Measurements from ENCODE around the gene STK36.

The STK36 gene

DNA sequence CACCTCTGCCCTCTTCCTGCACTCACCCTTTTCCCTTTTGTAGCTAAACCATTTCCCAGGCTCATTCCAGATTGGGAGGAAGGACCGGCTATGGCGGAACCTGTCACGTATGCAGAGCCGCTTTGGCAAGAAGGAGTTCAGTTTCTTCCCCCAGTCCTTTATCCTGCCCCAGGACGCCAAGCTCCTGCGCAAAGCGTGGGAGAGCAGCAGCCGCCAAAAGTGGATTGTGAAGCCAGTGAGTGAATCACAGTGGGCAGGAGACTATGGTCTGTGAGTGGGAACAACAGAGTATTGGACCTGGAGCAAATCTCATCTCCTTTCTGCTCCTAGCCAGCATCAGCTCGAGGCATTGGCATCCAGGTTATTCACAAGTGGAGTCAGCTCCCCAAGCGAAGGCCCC, 75.1 kb downstream of the STK36 start:
- H3K9ac ChIP-seq (ENCODE audit: insufficient read length, low read depth) = no peak overlapping the region
- no peak overlapping the region for H3K4me3 ChIP-seq (ENCODE audit: insufficient read length, low read depth)
- peaks cover 84% of the 10 kb centered on the region for H3K36me3 ChIP-seq (ENCODE audit: insufficient read depth, insufficient read length, low read length)
- TF ChIP-seq ZNF274 (IDR thresholded peaks at IDR 0.05; ENCODE audit: low read depth, low read length) = no peak
- no peak for TF ChIP-seq SUZ12 (IDR thresholded peaks at IDR 0.05; ENCODE audit: extremely low read depth, insufficient read depth, insufficient read length)
- no peak for TF ChIP-seq YY1 (IDR thresholded peaks at IDR 0.05; ENCODE audit: insufficient read depth, insufficient read length)
- no peaks in the 10 kb centered on the region for H3K9me3 ChIP-seq (ENCODE audit: insufficient read depth, low read length)
- peaks cover 2% of the 10 kb centered on the region for H3K4me1 ChIP-seq (ENCODE audit: insufficient read depth, insufficient read length)
- no peaks in the 10 kb centered on the region for H3K27me3 ChIP-seq (ENCODE audit: insufficient read depth, insufficient read length)
- no peak for DNase-seq (ENCODE audit: low read depth, low spot score)

DNA sequence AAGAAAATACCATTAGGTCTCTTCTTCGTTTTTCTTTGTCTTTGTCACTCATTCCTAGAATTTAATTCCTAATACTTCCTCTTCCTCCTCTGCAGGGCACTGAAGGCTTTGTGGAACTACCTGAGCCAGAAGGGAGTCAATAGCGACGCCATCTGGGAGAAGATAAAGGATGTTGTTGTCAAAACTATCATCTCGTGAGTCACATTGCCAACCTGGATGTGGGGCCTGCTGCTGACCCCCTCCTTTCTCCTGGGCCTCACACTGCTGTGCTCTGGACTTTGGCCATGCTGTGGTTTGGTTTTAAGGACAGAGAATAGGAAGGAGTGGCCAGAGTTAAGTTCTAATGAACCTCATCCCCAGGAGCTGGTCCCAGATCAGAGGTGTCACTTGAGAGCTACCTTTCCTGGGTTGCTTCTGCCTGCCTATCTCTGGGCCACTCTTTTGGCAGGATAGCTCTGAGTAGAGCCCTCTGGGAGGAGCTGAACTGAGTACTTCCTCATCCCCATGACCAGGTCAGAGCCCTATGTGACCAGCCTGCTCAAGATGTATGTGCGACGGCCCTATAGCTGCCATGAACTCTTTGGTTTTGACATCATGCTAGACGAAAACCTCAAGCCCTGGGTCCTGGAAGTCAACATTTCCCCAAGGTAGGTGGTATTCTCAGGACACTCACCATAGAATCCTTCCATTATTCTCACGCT, 77.0 kb downstream of the STK36 start:
- Histone ChIP-seq H3K9me3 (ENCODE audit: insufficient read depth, low read length) (no peaks in the 10 kb centered on the region), H3K27me3 (ENCODE audit: insufficient read depth, insufficient read length) (no peaks in the 10 kb centered on the region), H3K36me3 (ENCODE audit: insufficient read depth, insufficient read length, low read length) (peaks cover 96% of the 10 kb centered on the region), H3K4me1 (ENCODE audit: insufficient read depth, insufficient read length) (peaks cover 2% of the 10 kb centered on the region), H3K9ac (ENCODE audit: insufficient read length, low read depth) (no peak overlapping the region), H3K4me3 (ENCODE audit: insufficient read length, low read depth) (no peak overlapping the region)
- DNase-seq (ENCODE audit: low read depth, low spot score) = no peak
- TF ChIP-seq YY1 (IDR thresholded peaks at IDR 0.05; ENCODE audit: insufficient read depth, insufficient read length) (no peak), SUZ12 (IDR thresholded peaks at IDR 0.05; ENCODE audit: extremely low read depth, insufficient read depth, insufficient read length) (no peak), ZNF274 (IDR thresholded peaks at IDR 0.05; ENCODE audit: low read depth, low read length) (no peak)

All from NT2/D1 (cell line).